GM03348 (cell line): ENCODE measurements around the gene CTDNEP1.

ENCODE experiments used
- DNase-seq: peaks from one replicate; pipeline ENCODE4 v3.0.0; 2012; ENCODE audit warnings: low spot score

The CTDNEP1 gene

DNA sequence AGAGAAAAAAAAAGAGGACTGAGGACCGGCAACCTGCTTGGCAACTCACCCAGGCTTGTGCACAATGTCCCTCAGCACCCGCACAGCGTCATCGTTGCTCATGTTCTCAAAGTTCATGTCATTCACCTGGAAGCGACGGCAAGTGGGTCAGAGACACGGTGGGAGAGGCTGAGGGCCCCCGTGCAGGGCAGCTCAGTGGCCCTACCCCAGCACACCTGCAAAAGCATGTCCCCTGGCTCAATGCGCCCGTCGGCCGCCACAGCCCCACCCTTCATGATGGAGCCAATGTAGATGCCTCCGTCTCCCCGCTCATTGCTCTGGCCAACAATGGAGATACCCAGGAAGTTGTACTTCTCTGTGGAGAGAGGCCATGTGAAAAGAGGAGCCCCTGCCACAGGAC is 22.6 kb downstream of the CTDNEP1 start:
- no peak for DNase-seq

DNA sequence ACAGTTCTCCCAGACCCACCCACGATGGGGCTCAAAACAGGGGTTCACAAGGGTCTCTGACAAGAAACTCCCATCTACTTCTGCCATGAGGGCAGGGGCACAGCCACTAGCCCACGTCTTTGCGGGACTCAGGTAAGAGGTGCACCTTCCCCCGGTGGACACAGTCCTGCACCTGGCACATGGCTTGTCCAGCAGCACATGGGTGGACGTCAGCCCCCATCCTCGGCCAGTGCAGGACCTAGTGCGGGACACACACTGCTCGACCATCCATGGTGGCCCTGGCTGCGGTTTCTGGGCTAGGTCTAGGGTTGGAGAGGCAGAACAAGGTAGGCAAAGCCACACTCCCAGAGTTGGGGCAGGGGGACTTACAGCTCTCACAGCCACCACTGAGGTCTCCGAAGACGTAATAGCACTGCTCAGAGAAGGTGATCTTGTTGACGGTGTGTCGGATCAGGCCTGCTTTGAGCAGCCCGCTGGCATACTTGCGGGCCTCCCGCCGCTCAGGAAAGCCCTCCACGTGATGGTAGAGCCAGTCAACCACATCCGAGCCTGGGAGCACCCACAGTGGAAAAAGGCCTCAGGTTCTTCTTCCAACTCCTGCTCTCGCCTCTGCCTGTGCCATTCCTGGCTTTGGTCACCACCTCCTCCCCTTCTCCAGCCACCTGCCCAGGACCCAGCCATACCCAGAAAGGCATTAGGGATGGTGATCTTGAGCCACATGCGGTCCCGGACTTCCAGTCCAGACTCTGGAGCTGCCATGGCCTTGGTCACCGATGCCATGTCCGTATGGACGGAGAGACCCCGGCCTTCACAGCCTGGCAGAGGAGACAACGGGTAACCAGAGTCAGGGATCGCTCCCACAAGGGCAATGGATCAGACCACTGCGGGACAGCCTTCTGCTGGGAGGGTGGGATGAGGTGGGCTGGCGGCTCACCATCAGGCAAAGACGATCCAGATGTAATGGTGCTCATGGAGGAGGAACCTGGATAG is 24.5 kb downstream of the CTDNEP1 start:
- DNase-seq: no peak

DNA sequence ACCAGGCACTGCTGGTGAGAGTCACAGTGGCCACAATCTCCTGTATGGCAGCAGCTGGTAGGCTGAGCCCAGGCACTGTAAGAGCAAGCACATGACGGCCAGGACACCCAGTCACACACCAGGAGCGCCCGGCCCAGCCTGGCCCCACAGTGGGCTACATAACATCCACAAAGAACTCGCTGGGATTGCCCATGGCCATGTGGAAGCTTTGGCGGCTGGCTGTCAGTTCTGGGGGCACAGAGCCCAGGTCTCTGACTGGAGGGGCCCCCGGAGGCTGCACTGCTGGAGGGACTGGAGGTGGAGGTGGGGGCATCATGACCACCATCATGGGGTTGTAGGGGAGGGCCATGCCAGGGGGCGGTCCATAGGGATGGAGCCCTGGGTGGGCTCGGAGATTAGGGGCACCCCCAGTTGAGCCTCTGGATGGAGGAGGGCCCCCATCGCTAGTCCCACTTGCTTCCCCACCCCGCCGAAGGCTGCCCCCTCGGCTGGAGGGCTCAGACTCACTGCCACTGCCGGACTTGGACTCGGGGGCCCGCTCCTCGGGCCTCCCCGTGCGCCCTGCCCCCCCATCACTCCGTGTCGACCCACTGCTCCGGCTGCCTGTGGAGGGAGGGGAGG is 25.7 kb downstream of the CTDNEP1 start:
- no peak for DNase-seq

DNA sequence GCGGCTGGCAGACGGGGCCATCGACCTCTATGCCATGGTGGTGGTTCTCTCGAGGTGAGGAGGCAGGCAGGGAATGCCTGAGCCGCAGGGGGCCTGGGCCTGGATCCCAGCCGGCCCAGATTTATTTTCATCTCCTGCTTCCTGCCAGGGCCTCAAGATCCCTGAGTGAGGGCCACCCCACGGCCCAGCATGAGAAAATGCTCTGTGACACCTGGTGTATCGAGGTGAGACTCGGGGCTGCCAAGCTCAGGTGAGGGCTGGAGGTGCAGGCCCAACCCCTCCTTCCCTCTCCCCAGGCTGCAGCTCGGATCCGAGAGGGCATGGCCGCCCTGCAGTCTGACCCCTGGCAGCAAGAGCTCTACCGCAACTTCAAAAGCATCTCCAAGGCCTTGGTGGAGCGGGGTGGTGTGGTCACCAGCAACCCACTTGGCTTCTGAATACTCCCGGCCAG is 26.8 kb downstream of the CTDNEP1 start:
- no peak for DNase-seq

DNA sequence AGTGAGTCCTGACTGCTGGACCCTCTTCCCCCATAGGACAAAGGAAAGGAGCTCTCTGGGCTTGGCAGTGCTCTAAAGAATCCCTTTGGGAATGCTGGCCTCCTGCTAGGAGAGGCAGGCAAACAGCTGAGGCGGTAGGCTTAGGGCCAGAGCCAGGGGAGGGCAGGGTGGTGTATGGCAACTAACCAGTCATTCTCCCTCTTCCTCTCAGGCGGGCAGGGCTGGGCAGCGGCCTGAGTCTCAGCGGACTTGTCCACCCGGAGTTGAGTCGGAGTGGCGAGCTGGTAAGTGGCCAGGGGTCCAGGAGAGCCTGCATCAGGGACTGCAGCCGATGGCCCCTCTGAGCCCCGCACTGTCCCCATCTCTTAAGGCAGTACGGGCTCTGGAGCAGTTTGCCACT is 27.4 kb downstream of the CTDNEP1 start:
- no peak for DNase-seq

DNA sequence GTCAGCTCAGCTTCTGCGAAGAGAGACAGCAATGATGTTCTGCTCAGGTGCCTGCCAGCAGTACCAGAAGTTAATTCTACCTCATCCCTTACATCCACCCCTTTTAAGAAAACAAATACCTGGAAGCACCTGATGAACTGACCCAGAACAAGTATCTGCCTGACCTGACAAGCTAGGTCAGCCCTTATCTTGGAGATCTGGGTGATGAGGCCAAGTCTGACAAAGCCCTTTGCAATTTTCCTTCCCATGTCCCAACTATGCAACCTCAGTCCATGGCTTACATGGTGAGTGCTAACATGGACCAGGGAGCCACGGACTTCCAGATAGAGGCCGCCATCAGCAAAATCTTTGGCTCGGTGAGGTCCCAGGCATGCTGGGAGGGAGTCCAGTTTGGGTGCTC is 28.2 kb downstream of the CTDNEP1 start:
- DNase-seq: no peak

DNA sequence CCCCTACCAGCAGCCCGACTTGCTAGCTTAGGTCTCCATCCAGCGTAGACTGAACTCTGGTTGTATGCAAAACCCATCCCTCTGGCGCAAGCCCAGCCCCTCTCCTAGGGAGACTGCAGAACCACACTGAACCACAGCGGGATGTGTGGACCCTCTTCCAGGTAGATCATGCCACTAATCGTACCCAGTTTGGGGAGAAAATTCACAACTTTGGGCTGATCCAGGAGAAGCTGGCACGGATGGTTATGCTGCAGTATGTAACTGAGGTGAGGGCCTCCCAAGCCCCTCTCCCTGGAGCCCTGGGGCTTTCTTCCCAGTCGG is 28.6 kb downstream of the CTDNEP1 start:
- DNase-seq: no peak

DNA sequence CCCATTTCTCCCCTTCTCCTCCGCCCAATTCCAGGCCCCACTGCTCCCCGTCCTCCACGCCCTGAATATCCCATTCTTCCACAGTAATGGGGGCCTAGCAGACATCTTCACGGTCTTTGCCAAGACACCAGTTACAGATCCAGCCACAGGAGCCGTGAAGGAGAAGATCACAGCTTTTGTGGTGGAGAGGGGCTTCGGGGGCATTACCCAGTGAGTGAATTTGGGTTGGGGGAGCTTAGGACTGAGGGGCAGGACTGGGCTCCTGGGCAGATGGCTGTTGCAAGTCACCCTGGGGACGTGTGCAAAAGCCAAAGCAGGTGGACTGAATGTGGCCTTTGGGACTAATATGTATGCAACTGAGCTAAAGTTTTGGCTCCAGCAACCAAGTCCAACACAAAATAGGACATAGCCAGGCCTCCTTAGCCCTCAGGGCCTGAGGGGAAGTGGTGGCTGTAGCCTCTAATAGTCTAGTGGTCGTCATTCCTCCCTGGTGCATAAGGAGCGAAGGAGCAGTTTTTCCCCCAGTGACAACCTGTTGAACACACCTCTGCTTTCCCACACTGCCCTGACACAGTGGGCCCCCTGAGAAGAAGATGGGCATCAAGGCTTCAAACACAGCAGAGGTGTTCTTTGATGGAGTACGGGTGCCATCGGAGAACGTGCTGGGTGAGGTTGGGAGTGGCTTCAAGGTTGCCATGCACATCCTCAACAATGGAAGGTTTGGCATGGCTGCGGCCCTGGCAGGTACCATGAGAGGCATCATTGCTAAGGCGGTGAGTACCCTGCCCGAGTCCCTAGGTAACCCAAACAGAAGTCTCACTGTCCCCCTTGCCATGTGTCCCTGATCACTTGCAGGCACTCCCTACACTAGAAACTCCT is 29.2 kb downstream of the CTDNEP1 start:
- no peak for DNase-seq

DNA sequence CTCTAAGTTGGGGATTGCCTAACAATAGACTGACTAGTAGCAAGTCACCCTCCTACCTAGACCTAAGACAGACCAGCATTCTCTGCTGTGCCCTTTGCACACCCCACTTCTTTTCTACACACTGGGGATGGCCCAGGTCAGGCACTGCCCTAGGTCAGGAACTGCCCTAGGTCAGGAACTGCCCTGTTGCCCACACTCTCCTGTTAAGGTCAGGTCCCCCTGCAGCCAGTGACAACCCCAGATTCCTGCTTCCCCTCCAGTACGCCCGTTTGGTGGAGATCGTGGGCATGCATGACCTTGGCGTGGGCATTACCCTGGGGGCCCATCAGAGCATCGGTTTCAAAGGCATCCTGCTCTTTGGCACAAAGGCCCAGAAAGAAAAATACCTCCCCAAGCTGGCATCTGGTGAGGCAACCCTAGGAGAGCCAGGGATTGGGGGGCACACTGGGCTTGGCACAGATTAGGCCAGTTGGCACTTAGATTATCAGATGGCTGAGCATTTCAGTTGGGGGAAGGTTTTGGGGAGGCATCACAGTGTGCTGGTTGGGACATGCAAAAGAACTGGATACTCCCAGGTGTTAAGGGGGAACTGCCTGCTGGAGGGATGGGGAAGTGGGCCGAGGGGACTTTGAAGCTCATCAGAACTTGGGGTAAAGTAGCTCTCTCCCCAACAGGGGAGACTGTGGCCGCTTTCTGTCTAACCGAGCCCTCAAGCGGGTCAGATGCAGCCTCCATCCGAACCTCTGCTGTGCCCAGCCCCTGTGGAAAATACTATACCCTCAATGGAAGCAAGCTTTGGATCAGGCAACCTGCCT is 30.0 kb downstream of the CTDNEP1 start:
- DNase-seq: no peak

DNA sequence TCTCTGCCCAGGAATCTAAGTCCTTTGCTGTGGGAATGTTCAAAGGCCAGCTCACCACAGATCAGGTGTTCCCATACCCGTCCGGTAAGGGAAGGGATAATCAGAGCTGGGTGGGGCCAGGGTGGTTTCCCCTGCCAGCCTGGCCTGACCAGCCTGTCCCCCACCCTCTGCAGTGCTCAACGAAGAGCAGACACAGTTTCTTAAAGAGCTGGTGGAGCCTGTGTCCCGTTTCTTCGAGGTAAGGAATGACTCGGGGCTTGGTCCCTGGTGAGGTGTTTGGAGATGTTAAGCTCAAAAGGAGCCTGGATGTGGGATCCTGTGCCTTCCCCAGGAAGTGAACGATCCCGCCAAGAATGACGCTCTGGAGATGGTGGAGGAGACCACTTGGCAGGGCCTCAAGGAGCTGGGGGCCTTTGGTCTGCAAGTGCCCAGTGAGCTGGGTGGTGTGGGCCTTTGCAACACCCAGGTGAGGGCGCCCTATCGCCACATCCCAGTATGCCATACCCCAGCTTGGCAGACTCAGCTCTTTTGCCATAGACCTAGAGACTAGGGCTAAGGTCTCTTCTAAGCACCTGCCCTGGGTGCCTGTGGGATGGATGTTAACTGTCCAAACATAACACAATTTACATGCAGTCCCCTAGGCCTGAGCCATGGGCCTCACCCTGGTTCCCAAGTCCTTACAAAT is 30.8 kb downstream of the CTDNEP1 start:
- peak; percentile 64 for DNase-seq

DNA sequence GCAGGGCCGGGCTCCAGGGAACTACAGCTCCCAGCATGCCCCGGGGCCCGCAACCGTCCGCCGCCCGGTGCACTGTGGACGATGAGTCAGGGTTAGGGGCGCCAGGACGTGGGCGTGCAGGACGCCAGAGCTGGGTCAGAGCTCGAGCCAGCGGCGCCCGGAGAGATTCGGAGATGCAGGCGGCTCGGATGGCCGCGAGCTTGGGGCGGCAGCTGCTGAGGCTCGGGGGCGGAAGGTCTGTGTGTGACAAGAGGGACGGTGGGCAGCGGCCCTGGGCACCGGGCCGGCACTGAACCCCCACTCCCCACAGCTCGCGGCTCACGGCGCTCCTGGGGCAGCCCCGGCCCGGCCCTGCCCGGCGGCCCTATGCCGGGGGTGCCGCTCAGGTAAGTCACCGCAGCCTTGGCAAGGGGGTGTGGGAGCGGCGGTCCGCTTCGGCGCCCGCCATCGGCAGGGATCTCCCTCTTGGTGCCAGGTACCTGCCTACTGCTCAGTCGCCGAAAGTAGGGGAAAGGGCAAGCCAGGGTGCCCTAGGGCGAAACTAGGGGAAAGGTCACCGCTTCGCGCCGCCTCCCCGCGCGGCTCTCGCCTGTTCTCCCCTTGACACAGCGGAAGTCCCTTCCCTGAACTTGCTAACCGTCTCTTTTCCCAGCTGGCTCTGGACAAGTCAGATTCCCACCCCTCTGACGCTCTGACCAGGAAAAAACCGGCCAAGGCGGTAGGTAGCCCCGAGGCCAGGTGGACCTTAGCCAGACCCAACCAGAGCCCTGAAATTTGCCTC is 31.5 kb downstream of the CTDNEP1 start, which contains the start of the genes ACADVL and DLG4:
Gene ACADVL, plus strand, starts transcription at position 127 of the 781 bp plus-strand sequence. Its CDS starts 47 bp downstream, at position 174.
Gene DLG4, minus strand, starts transcription at position 25 of the 781 bp plus-strand sequence.
- peak; percentile 95 for DNase-seq

DNA sequence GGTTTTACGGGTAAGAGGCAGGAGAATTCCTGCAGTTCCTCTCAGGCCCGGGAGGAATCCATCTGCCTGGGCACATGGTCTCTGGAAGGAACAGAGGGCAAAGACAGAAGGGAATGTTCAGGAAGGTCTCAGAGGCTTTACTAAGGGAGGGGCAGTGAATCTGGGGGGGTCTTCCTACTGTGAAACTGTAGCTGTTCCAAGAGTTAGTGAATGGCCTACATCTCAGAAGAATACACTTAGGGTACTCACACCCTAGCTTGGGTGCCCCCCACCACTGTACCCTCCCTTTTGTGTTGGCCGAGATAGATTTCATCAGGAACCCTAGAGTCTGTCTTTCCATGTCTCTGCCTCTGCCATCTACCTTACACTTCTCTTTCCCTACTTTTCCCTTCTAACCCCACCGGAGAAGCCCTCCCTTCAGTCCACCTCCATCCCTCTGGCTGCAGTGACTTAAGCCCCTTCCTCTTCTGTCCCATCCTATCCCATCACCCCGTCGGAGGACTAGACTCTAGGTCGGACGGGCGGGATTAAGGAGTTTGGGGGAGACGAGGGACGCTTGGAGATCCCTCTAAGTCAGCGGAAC is 32.2 kb downstream of the CTDNEP1 start:
- no peak for DNase-seq

DNA sequence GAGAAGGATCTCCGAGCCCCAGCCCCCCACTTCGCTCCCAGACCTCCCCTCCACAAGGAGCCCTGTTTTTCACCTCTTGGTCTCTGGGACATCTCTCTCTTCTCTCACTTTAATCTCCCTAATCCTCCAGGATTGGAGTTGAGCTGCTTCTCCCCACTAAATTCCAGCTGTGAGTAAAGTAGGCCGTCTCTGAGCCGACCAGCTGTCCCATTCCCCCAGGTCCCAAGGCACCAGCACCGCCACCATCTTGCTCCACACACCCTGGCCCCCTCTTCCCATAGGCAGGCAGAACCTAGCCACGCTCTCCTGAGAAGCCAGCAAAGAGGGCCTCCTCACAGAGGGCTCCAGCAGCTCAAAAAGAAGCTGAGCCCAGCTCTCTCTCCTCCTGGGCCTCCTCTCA is 32.8 kb downstream of the CTDNEP1 start:
- DNase-seq: no peak

DNA sequence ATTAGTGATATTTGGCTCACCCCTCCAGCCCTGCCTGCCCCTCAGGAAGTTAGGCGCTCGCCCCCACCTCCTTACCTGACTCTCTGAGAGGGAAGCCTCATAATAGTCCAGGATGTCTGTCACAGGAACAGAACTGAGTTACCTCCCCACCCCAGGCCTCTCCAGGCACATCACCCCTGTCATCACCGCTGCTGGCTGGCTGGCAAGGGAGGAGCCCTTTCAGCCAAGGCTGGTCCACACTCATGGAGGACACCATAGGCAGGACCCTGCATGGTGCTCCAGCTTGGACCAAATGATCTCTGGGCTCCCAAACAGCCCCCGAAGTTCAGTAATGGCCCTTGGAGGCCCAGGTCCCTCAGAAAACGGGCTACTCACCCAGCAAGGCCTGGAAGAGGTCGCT is 33.4 kb downstream of the CTDNEP1 start:
- no peak for DNase-seq

DNA sequence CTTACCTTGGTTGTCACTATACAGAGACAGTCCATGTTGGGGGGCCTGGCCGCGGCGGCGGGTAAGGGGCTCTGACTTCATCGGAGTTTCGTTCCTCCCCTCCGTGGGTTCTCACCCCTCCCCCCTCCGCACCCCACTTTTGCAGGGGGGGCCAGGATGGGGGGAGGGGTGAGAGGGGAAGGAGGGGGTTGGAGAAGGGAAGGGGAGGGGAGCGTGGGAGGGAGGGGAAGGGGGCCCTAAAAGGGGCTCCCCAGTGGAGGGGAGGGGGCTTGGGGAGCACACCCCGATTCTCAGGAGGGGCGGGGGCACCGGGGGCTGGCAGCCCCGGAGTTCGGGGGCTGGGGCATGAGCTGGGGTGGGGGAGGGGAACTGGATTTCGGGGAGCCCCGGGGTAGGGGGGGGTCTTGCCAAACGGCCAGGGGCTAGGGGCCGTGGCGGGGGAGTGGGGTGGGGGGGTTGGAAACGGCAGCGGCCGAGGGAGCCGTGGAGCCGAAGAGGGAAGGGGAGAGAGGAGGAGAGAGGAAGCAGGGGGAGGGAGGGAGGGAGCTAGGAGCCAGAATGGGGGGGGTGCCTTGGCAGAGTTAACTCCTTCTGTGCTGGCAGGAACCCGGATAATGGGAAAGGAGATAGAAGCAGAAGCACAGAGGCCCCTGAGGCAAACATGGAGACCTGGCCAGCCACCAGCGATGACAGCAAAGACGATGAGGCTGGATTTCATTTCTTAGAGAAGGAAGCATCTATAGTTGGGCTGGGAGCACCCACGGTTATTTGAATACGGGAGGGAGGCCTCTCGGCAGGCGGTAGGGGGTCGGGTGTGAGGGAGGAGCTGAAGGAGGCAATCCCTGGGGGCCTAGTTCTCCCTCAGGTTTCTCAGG is 34.2 kb downstream of the CTDNEP1 start:
- peak; percentile 86 for DNase-seq

DNA sequence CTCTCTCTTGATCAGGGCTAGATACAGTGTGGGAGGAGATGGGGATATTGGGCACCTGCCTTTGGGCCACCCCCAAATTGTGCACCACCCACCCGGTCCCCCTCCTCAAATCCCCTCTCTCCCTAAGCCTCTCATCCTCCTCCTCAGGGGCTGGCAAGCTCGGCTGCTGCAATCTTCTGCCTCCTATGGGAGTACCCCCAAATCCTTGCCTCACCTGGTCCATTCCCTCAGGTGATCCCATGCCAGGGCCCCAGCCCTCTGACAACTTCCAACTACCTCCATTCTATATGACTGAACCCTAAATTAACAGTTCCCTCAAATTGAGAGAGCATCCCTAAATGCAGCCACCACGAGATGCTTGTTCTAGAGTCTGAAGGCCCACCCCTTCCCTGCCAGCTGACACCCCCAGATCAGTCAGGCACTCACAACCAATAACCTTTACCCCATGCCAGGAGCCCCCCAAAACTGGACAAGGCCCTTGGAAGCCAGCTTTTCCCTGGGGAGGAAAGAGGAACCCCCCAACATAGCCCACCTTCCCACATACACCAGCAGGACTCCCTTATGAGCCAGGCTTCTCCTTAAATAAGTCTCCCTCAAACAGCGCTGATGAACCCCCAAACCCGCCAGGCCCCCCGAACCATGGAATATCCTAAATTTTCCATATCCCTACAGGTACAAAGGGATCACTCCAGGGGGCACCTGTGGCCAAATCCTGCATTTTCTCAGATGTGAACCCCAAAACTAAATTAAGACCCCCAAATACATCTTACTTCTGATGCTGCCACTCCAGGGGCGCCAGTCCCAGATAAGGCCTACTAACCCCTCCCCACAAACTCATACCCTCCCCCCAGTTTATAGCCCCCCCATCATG is 35.1 kb downstream of the CTDNEP1 start:
- DNase-seq: no peak

DNA sequence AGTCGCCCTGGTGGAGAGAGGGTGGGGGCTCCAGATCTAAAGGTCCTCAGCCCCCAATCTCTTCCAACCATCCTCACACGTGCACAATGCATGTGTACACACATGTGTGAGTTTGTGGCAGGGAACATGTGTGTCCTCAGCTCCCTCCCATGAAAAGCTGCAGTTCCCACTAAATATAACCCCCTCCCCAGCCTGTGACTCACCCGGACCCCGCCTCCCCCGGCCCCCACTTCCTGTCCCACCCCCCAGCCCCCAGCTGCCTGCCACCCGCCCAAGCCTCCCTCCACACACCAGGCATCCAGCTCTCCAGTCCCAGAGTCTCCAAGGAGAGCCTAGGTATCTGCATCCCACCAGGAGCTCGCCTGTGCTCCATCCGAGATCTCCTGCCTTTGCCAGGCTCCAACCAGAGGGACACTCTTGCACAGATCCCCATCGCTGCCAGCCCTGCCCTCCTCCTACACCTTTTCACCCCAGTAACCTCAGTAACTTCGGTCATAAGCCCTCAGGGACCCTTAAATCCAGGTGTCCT is 35.8 kb downstream of the CTDNEP1 start:
- no peak for DNase-seq
